HepG2 (cell line): ENCODE results near the gene NOS1AP. TPM values are rescaled to one million over a fixed set of nuclear protein-coding genes. Genes with fewer than 3 reads are reported as not detected.

Experiments
- ADNP ChIP-seq: sonication (generic); formaldehyde crosslinking; IDR thresholded peaks from 2 replicates; pipeline ENCODE4 v1.4.0; 2020; ENCODE audit warnings: missing genetic modification reagents
- HHEX ChIP-seq: IDR thresholded peaks from 2 replicates; pipeline ENCODE4 v1.6.1; 2016; ENCODE audit warnings: control low read depth
- HNRNPUL1 ChIP-seq: fragments of 200-400 bp; formaldehyde crosslinking; IDR thresholded peaks from 2 replicates; pipeline ENCODE4 v1.6.1; 2017; ENCODE audit warnings: low read depth, mild to moderate bottlenecking, low read length, moderate library complexity
- KMT2B ChIP-seq: IDR thresholded peaks from 2 replicates; pipeline ENCODE4 v1.6.1; 2016; ENCODE audit warnings: missing genetic modification reagents, missing compliant biosample characterization
- NKX3-1 ChIP-seq: sonication (generic); formaldehyde crosslinking; IDR thresholded peaks from 2 replicates; pipeline ENCODE4 v1.5.0; 2020; ENCODE audit warnings: missing genetic modification reagents
- NR0B2 ChIP-seq: sonication (generic); formaldehyde crosslinking; IDR thresholded peaks from 2 replicates; pipeline ENCODE4 v1.4.0; 2020; ENCODE audit warnings: mild to moderate bottlenecking, missing genetic modification reagents
- PATZ1 ChIP-seq: sonication (generic); formaldehyde crosslinking; IDR thresholded peaks from 2 replicates; pipeline ENCODE4 v1.4.0; 2020; ENCODE audit warnings: missing genetic modification reagents
- PCBP2 ChIP-seq: fragments of 200-400 bp; formaldehyde crosslinking; optimal IDR thresholded peaks from 2 replicates; pipeline ENCODE3; 2018; ENCODE audit warnings: low read length, low read depth; ENCODE audit not compliant: poor library complexity, severe bottlenecking
- PHF20 ChIP-seq: sonication (generic); formaldehyde crosslinking; IDR thresholded peaks from 2 replicates; pipeline ENCODE4 v1.5.0; 2020; ENCODE audit warnings: mild to moderate bottlenecking, missing genetic modification reagents
- RBM22 ChIP-seq: fragments of 200-400 bp; formaldehyde crosslinking; optimal IDR thresholded peaks from 2 replicates; pipeline ENCODE3; 2017; ENCODE audit warnings: mild to moderate bottlenecking, low read length, moderate library complexity
- SRF ChIP-seq: IDR thresholded peaks from 2 replicates; pipeline ENCODE4 v1.6.1; 2011; ENCODE audit warnings: mild to moderate bottlenecking, low read depth, low read length, moderate library complexity
- TFDP1 ChIP-seq: IDR thresholded peaks from 2 replicates; pipeline ENCODE4 v1.6.1; 2016; ENCODE audit warnings: missing compliant biosample characterization, missing genetic modification reagents, borderline replicate concordance
- ZBTB2 ChIP-seq: sonication (generic); formaldehyde crosslinking; IDR thresholded peaks from 2 replicates; pipeline ENCODE4 v1.8.0; 2022; ENCODE audit warnings: low read depth, missing genetic modification reagents
- ZBTB34 ChIP-seq: sonication (generic); formaldehyde crosslinking; IDR thresholded peaks from 2 replicates; pipeline ENCODE4 v1.8.0; 2022; ENCODE audit warnings: mild to moderate bottlenecking, missing genetic modification reagents
- ZFP37 ChIP-seq: sonication (generic); formaldehyde crosslinking; IDR thresholded peaks from 2 replicates; pipeline ENCODE4 v1.4.0; 2020; ENCODE audit warnings: missing genetic modification reagents, borderline replicate concordance
- ZNF12 ChIP-seq: sonication (generic); formaldehyde crosslinking; IDR thresholded peaks from 2 replicates; pipeline ENCODE4 v1.5.0; 2020; ENCODE audit warnings: missing genetic modification reagents
- ZNF136 ChIP-seq: sonication (generic); formaldehyde crosslinking; IDR thresholded peaks from 2 replicates; pipeline ENCODE4 v1.8.1; 2022; ENCODE audit warnings: low read depth, mild to moderate bottlenecking, moderate library complexity, missing genetic modification reagents
- ZNF180 ChIP-seq: sonication (generic); formaldehyde crosslinking; IDR thresholded peaks from 2 replicates; pipeline ENCODE4 v1.4.0; 2020; ENCODE audit warnings: low read depth, missing genetic modification reagents, borderline replicate concordance
- ZNF253 ChIP-seq: sonication (generic); formaldehyde crosslinking; IDR thresholded peaks from 2 replicates; pipeline ENCODE4 v1.8.0; 2022; ENCODE audit warnings: mild to moderate bottlenecking, missing genetic modification reagents, borderline replicate concordance
- ZNF263 ChIP-seq: sonication (generic); formaldehyde crosslinking; IDR thresholded peaks from 2 replicates; pipeline ENCODE4 v1.4.0; 2020; ENCODE audit warnings: missing genetic modification reagents
- ZNF446 ChIP-seq: sonication (generic); formaldehyde crosslinking; IDR thresholded peaks from 2 replicates; pipeline ENCODE4 v1.5.0; 2020; ENCODE audit warnings: mild to moderate bottlenecking, missing genetic modification reagents
- ZNF782 ChIP-seq: sonication (generic); formaldehyde crosslinking; IDR thresholded peaks from 2 replicates; pipeline ENCODE4 v1.4.0; 2020; ENCODE audit warnings: missing genetic modification reagents, mild to moderate bottlenecking, borderline replicate concordance
- ZNF878 ChIP-seq: sonication (generic); formaldehyde crosslinking; IDR thresholded peaks from 2 replicates; pipeline ENCODE4 v1.8.1; 2023; ENCODE audit warnings: mild to moderate bottlenecking, missing genetic modification reagents, moderate library complexity
- ZSCAN29 ChIP-seq: sonication (generic); formaldehyde crosslinking; conservative IDR thresholded peaks from 2 replicates; pipeline ENCODE4 v1.4.0; 2020; ENCODE audit warnings: mild to moderate bottlenecking, missing genetic modification reagents
- polyA plus RNA-seq, 8 experiments: library from polyadenylated mRNA; depleted of rRNA in 3 of 8; stranded (reverse) in 7 of 8; unstranded in 1 of 8; fragments of >200 nt; fragmentation: Illumina TruSeq in 4 of 8; extraction: Trizol in 4 of 8; gene quantifications; 2 replicates each; pipeline versions ENCODE4 v1.2.1 to v1.2.3, GENCODE V29; 2011 to 2016; ENCODE audit warnings: low read depth in 4 of 8, missing spikeins in 1 of 8, mixed read lengths in 1 of 8; ENCODE audit not compliant: insufficient read depth in 1 of 8
- total RNA-seq, 5 experiments: library from RNA; depleted of rRNA; stranded (reverse); fragments of >200 nt; fragmentation: Illumina TruSeq; extraction: Trizol; gene quantifications; 2 replicates each; pipeline ENCODE4 v1.2.3, GENCODE V29; 2016; ENCODE audit warnings: low read depth in 1 of 5

The NOS1AP gene
- total and polyA plus RNA-seq, 2 of the 13 experiments (the other 11 are each of a cell fraction or from before 2014, with no cell fraction given) = 2.0 to 3.3 TPM

GRCh38 chr1:162145280-162145965, 75.9 kb downstream of the NOS1AP start (continued):
- no peak for TF ChIP-seq ZNF180 (CRISPR knock-in tag)
- TF ChIP-seq HNRNPUL1 = no peak
- no peak for TF ChIP-seq ZNF446
- no peak for TF ChIP-seq ADNP (CRISPR knock-in tag)
- peak; percentile 43; the same call in 1 of the 2 replicates for TF ChIP-seq TFDP1 (CRISPR knock-in tag)
- no peak for TF ChIP-seq ZNF878
- no peak for TF ChIP-seq NKX3-1
- no peak for TF ChIP-seq ZBTB2 (CRISPR knock-in tag)
- no peak for TF ChIP-seq ZNF136
- TF ChIP-seq PATZ1 (CRISPR knock-in tag) = peak; percentile 60
- no peak for TF ChIP-seq RBM22
- TF ChIP-seq SRF = no peak
- TF ChIP-seq ZNF782 = 0 out of 2 replicates have a peak, but pooled peaks have one; percentile 45
- 0 out of 2 replicates have a peak, but pooled peaks have one; percentile 12 for TF ChIP-seq ZBTB34
- no peak for TF ChIP-seq KMT2B
- TF ChIP-seq ZSCAN29 (CRISPR knock-in tag) = no peak
- TF ChIP-seq ZNF253 = no peak
- no peak for TF ChIP-seq ZNF12
- TF ChIP-seq ZNF263 (CRISPR knock-in tag) = no peak
- no peak for TF ChIP-seq NR0B2
- TF ChIP-seq HHEX (CRISPR knock-in tag) = no peak
- no peak for TF ChIP-seq PCBP2
- peak; percentile 21; the same call in 1 of the 2 replicates for TF ChIP-seq PHF20 (CRISPR knock-in tag)
- TF ChIP-seq ZFP37 (CRISPR knock-in tag) = peak; percentile 32; the same call in 1 of the 2 replicates
